Endodermal cell (in vitro differentiated cells): ENCODE measurements around the gene SND1. TPM values are rescaled to one million over a fixed set of nuclear protein-coding genes. Genes with fewer than 3 reads are reported as not detected.

Experiments used
- DNase-seq: peaks from one replicate; pipeline ENCODE4 v3.0.0-alpha.2; 2017
- H3K27ac ChIP-seq: 2 replicates; pipeline ENCODE4 v1.5.1; 2013; ENCODE audit warnings: mild to moderate bottlenecking, low read depth, low read length, moderate library complexity
- H3K27me3 ChIP-seq: 2 replicates; pipeline ENCODE4 v1.6.1; 2013; ENCODE audit warnings: mild to moderate bottlenecking, low read length, moderate library complexity; ENCODE audit not compliant: insufficient read depth, control insufficient read depth, poor library complexity, severe bottlenecking
- H3K36me3 ChIP-seq: 2 replicates; pipeline ENCODE4 v1.7.0; 2013; ENCODE audit warnings: mild to moderate bottlenecking, low read length, moderate library complexity; ENCODE audit not compliant: control insufficient read depth, insufficient read depth
- H3K4me1 ChIP-seq: one replicate; pipeline ENCODE4 v1.7.0; 2013; ENCODE audit warnings: low read length; ENCODE audit not compliant: control insufficient read depth, insufficient read depth
- H3K4me3 ChIP-seq: 2 replicates; pipeline ENCODE4 v1.5.1; 2013; ENCODE audit warnings: mild to moderate bottlenecking, low read length, moderate library complexity
- H3K9ac ChIP-seq: 2 replicates; pipeline ENCODE4 v1.6.1; 2013; ENCODE audit warnings: mild to moderate bottlenecking, low read length, moderate library complexity; ENCODE audit not compliant: poor library complexity, severe bottlenecking; ENCODE audit errors: extremely low read depth
- H3K9me3 ChIP-seq: 2 replicates; pipeline ENCODE4 v1.6.1; 2013; ENCODE audit warnings: mild to moderate bottlenecking, low read length, moderate library complexity; ENCODE audit not compliant: control insufficient read depth
- H3K27ac Mint-ChIP-seq: 2 replicates; pipeline ENCODE4 v1.8.0; 2020; ENCODE audit warnings: mixed read lengths
- H3K27me3 Mint-ChIP-seq: 2 replicates; pipeline ENCODE4 v1.8.0; 2021; ENCODE audit warnings: mild to moderate bottlenecking, mixed read lengths; ENCODE audit not compliant: insufficient read depth
- H3K36me3 Mint-ChIP-seq: 2 replicates; pipeline ENCODE4 v1.8.0; 2020; ENCODE audit warnings: low read depth, mixed read lengths
- H3K4me1 Mint-ChIP-seq: 2 replicates; pipeline ENCODE4 v1.8.0; 2020; ENCODE audit warnings: mixed read lengths
- H3K4me3 Mint-ChIP-seq: 2 replicates; pipeline ENCODE4 v1.8.0; 2020; ENCODE audit warnings: mild to moderate bottlenecking, moderate library complexity, mixed read lengths
- H3K9me3 Mint-ChIP-seq: 2 replicates; pipeline ENCODE4 v1.8.0; 2020; ENCODE audit warnings: mild to moderate bottlenecking, mixed read lengths
- WGBS, 2 experiments: methylation state at CpG; one replicate each; pipeline versions ENCODE4 v1.1.5 to v1.1.7; 2013; ENCODE audit warnings: missing lambda C conversion rate in 2 of 2, mixed read lengths in 1 of 2; ENCODE audit not compliant: insufficient coverage in 1 of 2, insufficient read length in 1 of 2; 5-methylcytosine and 5-hydroxymethylcytosine counted together
- total RNA-seq, 2 donors: library from RNA; stranded (reverse); fragmentation: NEBNext Ultra II Directional in 1 of 2; extraction: Animal tissue kit (Norgen Biotek cat#: 25700) in 1 of 2; gene quantifications; 2 replicates in 1 of 2; 3 replicates in 1 of 2; pipeline ENCODE4 v1.2.1, GENCODE V29; 2021
- TF ChIP-seq, protein P1 (sequence below): fragments of 200-600 bp; sonication (generic); conservative IDR thresholded peaks from 2 replicates; pipeline ENCODE4 v1.5.0; 2021; ENCODE audit warnings: antibody characterized with exemption, mild to moderate bottlenecking

Gene SND1
- total RNA-seq, 2 donors from 2014 or later = 240 to 267 TPM

DNA sequence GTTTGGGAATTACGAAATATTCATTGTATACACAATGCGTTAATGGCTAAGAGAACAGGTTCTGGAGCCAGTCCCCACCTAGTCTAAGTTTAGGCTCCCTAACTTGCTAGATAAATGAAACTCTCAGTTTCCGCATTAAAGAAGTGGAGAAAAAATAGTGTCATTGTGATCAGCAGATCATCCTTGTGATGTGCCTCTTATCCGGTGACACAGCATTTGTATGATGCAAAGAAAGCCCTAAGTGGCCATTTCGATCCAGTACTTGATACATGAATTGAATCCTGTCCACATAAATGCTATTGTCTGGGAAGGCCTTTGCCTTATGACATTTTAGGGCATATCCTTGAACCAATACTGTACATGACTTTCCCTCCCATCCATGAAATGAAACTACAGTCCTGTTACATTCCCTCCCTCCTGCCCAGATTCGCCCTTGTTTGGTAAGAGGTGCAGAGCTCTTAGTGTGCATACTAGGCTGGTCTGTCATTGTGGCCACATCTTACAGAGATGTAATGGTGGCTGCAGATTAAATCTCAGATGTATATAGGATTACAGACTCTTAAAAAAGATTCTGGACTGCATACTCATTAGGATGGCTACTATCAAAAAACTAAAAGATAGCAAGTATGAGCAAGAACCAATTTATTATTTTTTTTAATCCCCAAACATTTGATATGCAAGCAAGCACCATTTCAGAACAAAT, 298.4 kb downstream of the SND1 start:
- H3K9ac ChIP-seq = no peak overlapping the region
- H3K27me3 ChIP-seq = no peaks in the 10 kb centered on the region
- Mint-ChIP-seq H3K4me1 (peaks cover 26% of the 10 kb centered on the region), H3K27me3 (no peaks in the 10 kb centered on the region), H3K36me3 (peaks cover 8% of the 10 kb centered on the region), H3K9me3 (no peaks in the 10 kb centered on the region), H3K4me3 (no peak overlapping the region), H3K27ac (no peak overlapping the region)
- H3K4me1 ChIP-seq = peaks cover 26% of the 10 kb centered on the region
- H3K9me3 ChIP-seq = no peaks in the 10 kb centered on the region
- TF ChIP-seq, protein P1, sequence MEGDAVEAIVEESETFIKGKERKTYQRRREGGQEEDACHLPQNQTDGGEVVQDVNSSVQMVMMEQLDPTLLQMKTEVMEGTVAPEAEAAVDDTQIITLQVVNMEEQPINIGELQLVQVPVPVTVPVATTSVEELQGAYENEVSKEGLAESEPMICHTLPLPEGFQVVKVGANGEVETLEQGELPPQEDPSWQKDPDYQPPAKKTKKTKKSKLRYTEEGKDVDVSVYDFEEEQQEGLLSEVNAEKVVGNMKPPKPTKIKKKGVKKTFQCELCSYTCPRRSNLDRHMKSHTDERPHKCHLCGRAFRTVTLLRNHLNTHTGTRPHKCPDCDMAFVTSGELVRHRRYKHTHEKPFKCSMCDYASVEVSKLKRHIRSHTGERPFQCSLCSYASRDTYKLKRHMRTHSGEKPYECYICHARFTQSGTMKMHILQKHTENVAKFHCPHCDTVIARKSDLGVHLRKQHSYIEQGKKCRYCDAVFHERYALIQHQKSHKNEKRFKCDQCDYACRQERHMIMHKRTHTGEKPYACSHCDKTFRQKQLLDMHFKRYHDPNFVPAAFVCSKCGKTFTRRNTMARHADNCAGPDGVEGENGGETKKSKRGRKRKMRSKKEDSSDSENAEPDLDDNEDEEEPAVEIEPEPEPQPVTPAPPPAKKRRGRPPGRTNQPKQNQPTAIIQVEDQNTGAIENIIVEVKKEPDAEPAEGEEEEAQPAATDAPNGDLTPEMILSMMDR = no peak
- H3K36me3 ChIP-seq = peaks cover 40% of the 10 kb centered on the region
- DNase-seq = no peak
- 87 to 94% methylated on average over 3 to 6 of the region's 6 CpGs for WGBS, 2 experiments
- no peak overlapping the region for H3K4me3 ChIP-seq
- no peak overlapping the region for H3K27ac ChIP-seq

DNA sequence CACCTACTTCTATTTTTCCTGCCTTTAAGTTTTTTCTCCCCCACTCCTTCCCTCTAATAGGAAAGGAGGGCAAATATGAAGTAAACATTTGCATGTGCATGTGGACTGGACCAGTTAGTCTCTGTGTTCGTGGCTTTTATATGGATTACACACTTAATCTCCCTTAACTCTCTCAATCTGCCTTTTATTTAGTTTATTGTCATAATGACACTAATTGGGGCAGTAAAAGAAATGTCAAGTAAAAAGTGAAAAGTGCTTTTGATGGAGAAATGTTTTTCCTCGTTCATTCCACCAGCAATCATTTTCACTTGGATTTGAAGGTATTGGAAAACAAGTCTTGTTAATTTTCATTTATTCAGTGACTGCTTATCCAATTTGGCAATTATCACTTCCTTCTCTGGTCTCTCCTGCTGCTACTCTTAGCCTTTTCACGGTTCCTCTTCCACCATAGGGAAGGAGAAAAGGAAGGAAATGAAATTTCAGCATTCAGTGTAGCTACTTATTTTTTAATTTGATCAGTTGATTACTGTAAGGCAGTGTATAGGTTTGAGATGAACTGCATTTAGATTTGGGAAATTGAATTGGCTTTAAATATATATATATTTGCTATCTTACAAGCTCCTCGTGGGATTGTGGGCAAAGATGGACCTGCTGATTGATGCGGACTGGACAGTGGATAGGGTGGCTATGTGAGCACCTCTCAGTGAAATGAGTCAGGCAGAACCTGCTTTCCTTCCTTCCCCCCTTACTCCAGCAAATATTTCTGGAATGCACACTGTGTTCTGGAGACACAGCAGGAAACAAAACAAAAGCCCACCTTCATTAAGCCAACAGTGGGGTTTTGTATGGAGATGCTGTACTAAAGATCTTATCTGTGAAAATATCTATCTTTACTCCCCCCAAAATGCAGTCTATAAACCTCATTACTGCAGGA, 301.7 kb downstream of the SND1 start:
- Histone ChIP-seq H3K9ac (no peak overlapping the region), H3K4me3 (no peak overlapping the region), H3K9me3 (no peaks in the 10 kb centered on the region), H3K4me1 (peaks cover 16% of the 10 kb centered on the region), H3K36me3 (peaks cover 46% of the 10 kb centered on the region), H3K27me3 (no peaks in the 10 kb centered on the region), H3K27ac (no peak overlapping the region)
- H3K9me3 Mint-ChIP-seq = no peaks in the 10 kb centered on the region
- no peaks in the 10 kb centered on the region for H3K27me3 Mint-ChIP-seq
- no peak for DNase-seq
- H3K4me3 Mint-ChIP-seq = no peak overlapping the region
- peaks cover 14% of the 10 kb centered on the region for H3K4me1 Mint-ChIP-seq
- WGBS, 2 experiments = 94 to 100% methylated on average over 1 to 4 of the region's 5 CpGs
- TF ChIP-seq, protein P1 = no peak
- no peak overlapping the region for H3K27ac Mint-ChIP-seq
- H3K36me3 Mint-ChIP-seq = peaks cover 8% of the 10 kb centered on the region

DNA sequence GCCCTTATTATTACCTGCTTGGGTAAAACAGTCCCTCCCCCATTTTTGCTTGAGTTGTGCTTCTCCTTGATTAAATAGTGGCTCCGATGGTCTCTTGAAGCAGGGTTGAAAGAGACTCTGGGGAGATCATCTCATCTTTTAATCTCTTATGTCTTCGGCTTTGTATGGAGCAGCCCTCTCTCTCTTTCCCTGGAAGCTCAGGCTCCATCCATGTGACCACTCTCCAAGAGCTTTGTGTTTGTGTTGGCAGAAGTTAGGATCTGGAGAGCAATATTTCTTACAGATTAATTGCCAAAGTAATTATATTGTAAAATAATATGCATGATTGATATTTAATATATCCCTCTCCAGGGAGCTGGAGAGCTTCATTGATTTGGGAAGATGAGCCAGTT, 302.4 kb downstream of the SND1 start:
- H3K36me3 Mint-ChIP-seq = peaks cover 9% of the 10 kb centered on the region
- Histone ChIP-seq H3K27me3 (no peaks in the 10 kb centered on the region), H3K4me1 (peaks cover 10% of the 10 kb centered on the region), H3K36me3 (peaks cover 41% of the 10 kb centered on the region), H3K9me3 (no peaks in the 10 kb centered on the region), H3K27ac (no peak overlapping the region), H3K9ac (no peak overlapping the region), H3K4me3 (no peak overlapping the region)
- H3K27ac Mint-ChIP-seq = no peak overlapping the region
- no peak overlapping the region for H3K4me3 Mint-ChIP-seq
- peaks cover 8% of the 10 kb centered on the region for H3K4me1 Mint-ChIP-seq
- DNase-seq = no peak
- no peaks in the 10 kb centered on the region for H3K9me3 Mint-ChIP-seq
- H3K27me3 Mint-ChIP-seq = no peaks in the 10 kb centered on the region
- 93% methylated on average over 2 of the region's 2 CpGs; no CpG with 5 or more reads in 1 of the 2 experiments for WGBS, 2 experiments
- TF ChIP-seq, protein P1 = no peak
